ENCODE results near the gene CREB3.

The CREB3 gene

GRCh38 chr9:35759795-35760194, 27.3 kb downstream of the CREB3 start:
- DNase-seq, result no peak
- Mint-ChIP-seq H3K27ac (no peak overlapping the region), H3K4me3 (peak overlapping the region; percentile 47), H3K36me3 (ENCODE audit: low read depth) (peaks cover 22% of the 10 kb centered on the region), H3K27me3 (ENCODE audit: low read depth, poor library complexity) (peaks cover 7% of the 10 kb centered on the region), H3K4me1 (peaks cover 39% of the 10 kb centered on the region), H3K9me3 (no peaks in the 10 kb centered on the region)
- no peak for TF ChIP-seq CTCF (IDR thresholded peaks at IDR 0.05)

- Mint-ChIP-seq H3K27ac (no peak overlapping the region), H3K9me3 (no peaks in the 10 kb centered on the region), H3K4me1 (peaks cover 39% of the 10 kb centered on the region), H3K4me3 (no peak overlapping the region), H3K36me3 (ENCODE audit: low read depth) (peaks cover 14% of the 10 kb centered on the region), H3K27me3 (ENCODE audit: low read depth, poor library complexity) (peaks cover 7% of the 10 kb centered on the region)
- no peak for DNase-seq
- no peak for TF ChIP-seq CTCF (IDR thresholded peaks at IDR 0.05)
Observed at GRCh38 chr9:35760651-35761050, 28.2 kb downstream of the CREB3 start.

GRCh38 chr9:35763181-35763580, 30.7 kb downstream of the CREB3 start:
- Mint-ChIP-seq H3K27me3 (ENCODE audit: low read depth, poor library complexity) (peaks cover 7% of the 10 kb centered on the region), H3K27ac (no peak overlapping the region), H3K4me3 (no peak overlapping the region), H3K4me1 (peaks cover 27% of the 10 kb centered on the region), H3K9me3 (no peaks in the 10 kb centered on the region), H3K36me3 (ENCODE audit: low read depth) (peaks cover 9% of the 10 kb centered on the region)
- TF ChIP-seq CTCF (IDR thresholded peaks at IDR 0.05), result no peak
- DNase-seq, result no peak

GRCh38 chr9:35763803-35764202, 31.3 kb downstream of the CREB3 start:
- TF ChIP-seq CTCF (IDR thresholded peaks at IDR 0.05), result no peak
- Mint-ChIP-seq H3K9me3 (no peaks in the 10 kb centered on the region), H3K4me1 (peaks cover 21% of the 10 kb centered on the region), H3K27ac (no peak overlapping the region), H3K36me3 (ENCODE audit: low read depth) (peaks cover 9% of the 10 kb centered on the region), H3K27me3 (ENCODE audit: low read depth, poor library complexity) (peaks cover 7% of the 10 kb centered on the region), H3K4me3 (no peak overlapping the region)
- no peak for DNase-seq

- no peak overlapping the region for H3K27ac Mint-ChIP-seq
- H3K36me3 Mint-ChIP-seq (ENCODE audit: low read depth), result peaks cover 9% of the 10 kb centered on the region
- H3K4me3 Mint-ChIP-seq, result no peak overlapping the region
- TF ChIP-seq CTCF (IDR thresholded peaks at IDR 0.05), result no peak
- DNase-seq, result no peak
- no peaks in the 10 kb centered on the region for H3K9me3 Mint-ChIP-seq
- H3K27me3 Mint-ChIP-seq (ENCODE audit: low read depth, poor library complexity), result peaks cover 4% of the 10 kb centered on the region
- no peaks in the 10 kb centered on the region for H3K4me1 Mint-ChIP-seq
Observed at GRCh38 chr9:35766997-35767396, 34.5 kb downstream of the CREB3 start.

- Mint-ChIP-seq H3K4me3 (no peak overlapping the region), H3K4me1 (no peaks in the 10 kb centered on the region), H3K27me3 (ENCODE audit: low read depth, poor library complexity) (peaks cover 4% of the 10 kb centered on the region), H3K27ac (no peak overlapping the region), H3K9me3 (no peaks in the 10 kb centered on the region), H3K36me3 (ENCODE audit: low read depth) (peaks cover 9% of the 10 kb centered on the region)
- no peak for DNase-seq
- no peak for TF ChIP-seq CTCF (IDR thresholded peaks at IDR 0.05)
Observed at GRCh38 chr9:35767458-35767857, 35.0 kb downstream of the CREB3 start.

Measured in nephron progenitor cell (in vitro differentiated cells).